Thyroid gland (tissue), 4 donors: ENCODE results near the gene ZNF223. TPM values are rescaled to one million over a fixed set of nuclear protein-coding genes. Genes with fewer than 3 reads are reported as not detected.

Experiments
- DNase-seq, 2 donors: peaks; one replicate each; pipeline ENCODE4 v3.0.0-alpha.2; 2019
- H3K27ac ChIP-seq, 3 donors: fragments of 200-600 bp; sonication (generic); 1 replicate in 2 of 3; 2 replicates in 1 of 3; pipeline ENCODE4 v1.5.1; 2016 to 2019; ENCODE audit warnings: mild to moderate bottlenecking in 1 of 3, moderate library complexity in 1 of 3
- H3K27me3 ChIP-seq: fragments of 200-600 bp; sonication (generic); one replicate; pipeline ENCODE4 v1.5.1; 2019
- H3K36me3 ChIP-seq, 2 donors: fragments of 200-600 bp; sonication (generic); one replicate each; pipeline ENCODE4 v1.5.1; 2016 to 2019
- H3K4me1 ChIP-seq, 2 donors: fragments of 200-600 bp; sonication (generic); one replicate each; pipeline ENCODE4 v1.5.1; 2017 to 2019
- H3K4me3 ChIP-seq, 3 donors: fragments of 200-600 bp; sonication (generic); replicated peaks in 1 of 3; 1 replicate in 2 of 3; 2 replicates in 1 of 3; pipeline ENCODE4 v1.5.1; 2016; ENCODE audit warnings: mild to moderate bottlenecking in 1 of 3
- H3K9me3 ChIP-seq: fragments of 200-600 bp; sonication (generic); one replicate; pipeline ENCODE4 v1.5.1; 2017
- CTCF ChIP-seq, 6 experiments: fragments of 200-600 bp in 3 of 6; fragments of 450-650 bp in 3 of 6; sonication (generic) in 3 of 6; IDR thresholded peaks; one replicate each; pipeline ENCODE4 v1.5.1; 2016 to 2019; ENCODE audit warnings: antibody characterized with exemption in 6 of 6, mild to moderate bottlenecking in 2 of 6, inconsistent platforms in 1 of 6, moderate library complexity in 1 of 6
- POLR2A ChIP-seq, 2 donors: fragments of 450-650 bp; IDR thresholded peaks; one replicate each; pipeline ENCODE4 v1.6.1; 2017; ENCODE audit warnings: antibody characterized with exemption in 2 of 2, mild to moderate bottlenecking in 2 of 2, moderate library complexity in 1 of 2
- WGBS, 2 donors: methylation state at CpG; one replicate each; pipeline ENCODE4 v1.1.5; 2017; 5-methylcytosine and 5-hydroxymethylcytosine counted together
- intact Hi-C: fragments of 100-400 bp; cut with DNase I; formaldehyde crosslinking; loops from one replicate; pipeline ENCODE4 v1.15.1; 2023
- total RNA-seq, 4 donors: library from RNA; depleted of rRNA; stranded (reverse); fragments of >200 nt; gene quantifications; one replicate each; pipeline ENCODE4 v1.2.3, GENCODE V29; 2016

ZNF223 gene
- total RNA-seq, 4 donors from 2014 or later, result 5.1 to 10.6 (median 10.0) TPM

GRCh38 chr19:44069415-44069814, 17.6 kb downstream of the ZNF223 start:
- WGBS, 2 donors, result 95 to 97% methylated on average over 1 of the region's 1 CpG
- Histone ChIP-seq H3K27me3 (no peaks in the 10 kb centered on the region), H3K36me3 (peaks cover 18 to 26% of the 10 kb centered on the region in 2 donors), H3K27ac (no peak overlapping the region), H3K9me3 (no peaks in the 10 kb centered on the region), H3K4me3 (no peak overlapping the region), H3K4me1 (peaks cover 8 to 9% of the 10 kb centered on the region in 2 donors)
- intact Hi-C loops, result no loop called here
- TF ChIP-seq POLR2A (IDR thresholded peaks at IDR 0.05) (no peak), CTCF (IDR thresholded peaks at IDR 0.05) (no peak)
- DNase-seq, result no peak

GRCh38 chr19:44071824-44072542, 20.1 kb downstream of the ZNF223 start, which contains the start of gene ZNF284:
Gene ZNF284 (plus strand): TSS chr19:44072159. CDS start chr19:44076390, 4,231 bp downstream.
- TF ChIP-seq CTCF (IDR thresholded peaks at IDR 0.05) (no peak), POLR2A (IDR thresholded peaks at IDR 0.05) (no peak)
- Histone ChIP-seq H3K27ac (no peak within 1 kb of the TSS), H3K9me3 (no peaks in the 10 kb centered on the region), H3K36me3 (peaks cover 1 to 3% of the 10 kb centered on the region in 2 donors), H3K4me3 (peak within 1 kb of the TSS; percentile 37 to 49 (median 42)), H3K4me1 (peaks cover 8 to 9% of the 10 kb centered on the region in 2 donors), H3K27me3 (no peaks in the 10 kb centered on the region)
- DNase-seq, result peak; percentile 82
- 0 to 1% methylated on average over 32 to 40 of the region's 40 CpGs for WGBS, 2 donors
- intact Hi-C loops, result no loop called here

GRCh38 chr19:44072543-44073401, 20.9 kb downstream of the ZNF223 start:
- WGBS, 2 donors, result 20 to 24% methylated on average over 18 of the region's 18 CpGs
- intact Hi-C loops, result no loop called here
- Histone ChIP-seq H3K27ac (no peak overlapping the region), H3K27me3 (no peaks in the 10 kb centered on the region), H3K4me1 (peaks cover 8 to 9% of the 10 kb centered on the region in 2 donors), H3K36me3 (peaks cover 0 to 2% of the 10 kb centered on the region in 2 donors), H3K4me3 (peak overlapping the region; percentile 37 to 49 (median 42)), H3K9me3 (no peaks in the 10 kb centered on the region)
- DNase-seq, result no peak
- TF ChIP-seq CTCF (IDR thresholded peaks at IDR 0.05) (no peak), POLR2A (IDR thresholded peaks at IDR 0.05) (no peak)

GRCh38 chr19:44076325-44076724, 24.5 kb downstream of the ZNF223 start:
- H3K36me3 ChIP-seq, result peaks cover 0 to 7% of the 10 kb centered on the region in 2 donors
- intact Hi-C loops, result no loop called here
- no peak overlapping the region for H3K27ac ChIP-seq
- no peak overlapping the region for H3K4me3 ChIP-seq
- H3K27me3 ChIP-seq, result no peaks in the 10 kb centered on the region
- peaks cover 8 to 9% of the 10 kb centered on the region in 2 donors for H3K4me1 ChIP-seq
- DNase-seq, result no peak
- TF ChIP-seq POLR2A (IDR thresholded peaks at IDR 0.05) (no peak), CTCF (IDR thresholded peaks at IDR 0.05) (no peak)
- WGBS, 2 donors, result 89 to 90% methylated on average over 2 of the region's 2 CpGs
- no peaks in the 10 kb centered on the region for H3K9me3 ChIP-seq
